HG02852 (cell line): ENCODE data around the gene VCP.

Experiments
- ATAC-seq: cut with Tn5 transposase; IDR thresholded peaks from one replicate; pipeline ENCODE4 v1.9.1; 2021; ENCODE audit warnings: mild to moderate bottlenecking, moderate library complexity; ENCODE audit not compliant: unreplicated experiment

Gene VCP

GRCh38 chr9:35103660-35104191, 31.3 kb upstream of the VCP start:
- no peak for ATAC-seq

GRCh38 chr9:35102769-35103659, 30.6 kb upstream of the VCP start, which contains the start of gene STOML2:
Gene STOML2, minus strand, starts transcription at chr9:35103131. Its CDS starts 37 bp downstream, at chr9:35103094.
- ATAC-seq = peak; percentile 97

GRCh38 chr9:35102465-35102768, 30.0 kb upstream of the VCP start:
- peak; percentile 9 for ATAC-seq

GRCh38 chr9:35097573-35097972, 25.1 kb upstream of the VCP start:
- ATAC-seq = no peak

- peak; percentile 81 for ATAC-seq
Measured at GRCh38 chr9:35096035-35096849, 23.8 kb upstream of the VCP start, which contains the start of gene PIGO. Gene PIGO, minus strand, starts transcription at chr9:35096591. Its CDS starts 1,026 bp downstream, at chr9:35095565.

GRCh38 chr9:35091536-35091935, 19.1 kb upstream of the VCP start:
- ATAC-seq = no peak

GRCh38 chr9:35089434-35089833, 17.0 kb upstream of the VCP start:
- ATAC-seq = no peak

GRCh38 chr9:35085078-35085477, 12.7 kb upstream of the VCP start:
- no peak for ATAC-seq

- ATAC-seq = peak; percentile 84
Measured at GRCh38 chr9:35079426-35080341, 7.3 kb upstream of the VCP start, which contains the start of gene FANCG. Gene FANCG, minus strand, starts transcription at chr9:35079942. Its CDS starts 418 bp downstream, at chr9:35079524.

- ATAC-seq = no peak
Measured at GRCh38 chr9:35079041-35079425, 6.6 kb upstream of the VCP start.

- ATAC-seq = no peak
Measured at GRCh38 chr9:35078066-35078465, 5.6 kb upstream of the VCP start.

- ATAC-seq = no peak
Measured at GRCh38 chr9:35076848-35077247, 4.4 kb upstream of the VCP start.

- ATAC-seq = no peak
Measured at GRCh38 chr9:35075358-35075757, 2.9 kb upstream of the VCP start.

- ATAC-seq = no peak
Measured at GRCh38 chr9:35074791-35075190, 2.4 kb upstream of the VCP start.

- no peak for ATAC-seq
Measured at GRCh38 chr9:35074141-35074540, 1.7 kb upstream of the VCP start.

GRCh38 chr9:35073279-35073612, 821 bp upstream of the VCP start:
- ATAC-seq = no peak

- peak; percentile 50 for ATAC-seq
Measured at GRCh38 chr9:35071814-35072460, 488 bp downstream of the VCP start.

- ATAC-seq = no peak
Measured at GRCh38 chr9:35070823-35071813, 1.3 kb downstream of the VCP start.

- no peak for ATAC-seq
Measured at GRCh38 chr9:35069020-35069419, 3.4 kb downstream of the VCP start.
